ENCODE data around the gene CXCL13.
A peak's percentile ranks its signal among the peaks of the same experiment; 100 is the strongest.
"Not testable (repeated sequence)": the region's sequence is repeated elsewhere in the genome, so short reads cannot be mapped to it uniquely, and the experiment has no call there.

CXCL13 gene

DNA sequence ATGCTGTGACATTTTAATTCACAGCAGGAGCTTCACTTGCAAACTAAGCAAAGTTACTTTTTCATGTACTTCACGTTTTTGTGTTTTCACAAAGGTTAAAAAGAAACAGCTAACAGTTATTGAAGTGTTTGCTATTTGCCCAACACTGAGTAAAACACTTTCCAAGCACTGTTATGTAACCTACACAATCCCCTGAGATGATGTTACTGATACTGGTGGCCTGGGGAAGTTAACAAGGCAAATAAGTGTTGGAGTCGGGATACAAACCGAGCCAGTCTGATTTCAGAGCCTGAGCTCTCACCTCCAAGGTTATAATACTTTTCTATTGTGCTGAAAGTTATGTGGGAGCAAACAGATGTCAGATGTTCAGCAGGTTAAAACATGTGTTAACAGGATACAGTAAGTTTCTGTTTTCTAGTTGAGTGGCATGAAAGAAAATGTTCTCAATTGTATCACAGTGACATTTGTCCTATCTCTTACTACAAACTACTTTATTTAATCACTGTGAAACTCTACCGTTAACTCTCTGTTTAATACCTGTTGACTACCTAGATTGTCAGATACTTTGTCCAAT is 3.9 kb upstream of the CXCL13 start:
- no peak for DNase-seq (ENCODE audit: low spot score)

DNA sequence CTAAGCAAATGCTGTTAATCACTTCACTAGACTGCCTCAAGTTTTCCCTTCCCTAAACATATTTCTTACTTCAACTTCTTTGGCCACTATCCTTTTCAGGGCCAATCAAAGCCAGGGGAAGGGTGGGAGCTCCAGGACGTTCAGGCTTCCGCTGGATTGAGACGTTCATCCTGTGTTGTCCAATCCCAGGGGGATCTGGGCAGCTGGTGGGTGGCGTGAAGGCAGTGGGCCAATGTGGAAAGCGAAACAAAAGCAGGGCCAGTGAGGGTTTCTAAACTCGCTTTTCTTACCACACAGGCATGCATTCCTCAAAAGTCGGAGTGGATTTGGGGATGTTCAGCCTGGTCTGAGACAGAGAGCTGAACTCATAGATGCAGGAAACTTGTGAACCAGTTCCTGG is 7.6 kb downstream of the CXCL13 start:
- no peak for DNase-seq (ENCODE audit: low spot score)

DNA sequence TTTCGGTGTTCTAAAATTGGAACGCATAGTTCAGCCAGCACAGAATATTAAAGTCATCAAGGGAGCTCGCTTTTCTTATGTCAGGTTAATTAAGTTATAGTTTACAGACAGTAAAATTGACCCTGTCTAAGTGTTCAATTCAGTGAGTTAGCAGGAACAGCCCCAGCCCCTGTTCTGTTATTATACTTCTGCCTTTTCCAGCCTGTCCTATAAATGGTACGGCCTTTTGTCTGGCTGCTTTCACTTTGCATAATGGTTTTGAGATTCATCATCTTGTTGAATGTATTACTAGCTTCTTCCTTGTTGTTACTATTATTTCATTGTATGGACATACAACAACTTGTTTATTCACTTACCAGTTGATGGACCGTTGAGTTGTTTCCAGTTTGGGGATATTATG is 9.5 kb downstream of the CXCL13 start:
- DNase-seq (ENCODE audit: low spot score) = no peak

DNA sequence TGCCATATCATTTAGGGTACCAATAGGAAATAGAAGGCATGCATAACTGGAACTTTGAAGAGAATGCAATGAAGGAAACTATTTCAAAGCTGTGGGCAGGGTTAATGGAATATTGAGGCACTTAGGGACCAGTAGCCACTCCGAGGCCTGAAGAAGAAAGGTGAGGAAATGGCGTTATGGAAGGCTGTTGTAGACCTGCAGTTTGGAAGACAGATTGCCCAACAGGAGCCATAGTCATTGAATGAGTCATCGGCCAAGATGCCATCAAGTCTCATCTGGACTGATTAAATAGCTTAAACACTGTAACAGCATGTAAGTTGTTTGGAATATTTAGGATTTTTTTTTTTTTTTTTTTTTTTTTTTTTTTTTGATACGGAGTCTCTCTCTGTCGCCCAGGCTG is 11.6 kb downstream of the CXCL13 start:
- peak; percentile 57 for DNase-seq (ENCODE audit: low spot score)

DNA sequence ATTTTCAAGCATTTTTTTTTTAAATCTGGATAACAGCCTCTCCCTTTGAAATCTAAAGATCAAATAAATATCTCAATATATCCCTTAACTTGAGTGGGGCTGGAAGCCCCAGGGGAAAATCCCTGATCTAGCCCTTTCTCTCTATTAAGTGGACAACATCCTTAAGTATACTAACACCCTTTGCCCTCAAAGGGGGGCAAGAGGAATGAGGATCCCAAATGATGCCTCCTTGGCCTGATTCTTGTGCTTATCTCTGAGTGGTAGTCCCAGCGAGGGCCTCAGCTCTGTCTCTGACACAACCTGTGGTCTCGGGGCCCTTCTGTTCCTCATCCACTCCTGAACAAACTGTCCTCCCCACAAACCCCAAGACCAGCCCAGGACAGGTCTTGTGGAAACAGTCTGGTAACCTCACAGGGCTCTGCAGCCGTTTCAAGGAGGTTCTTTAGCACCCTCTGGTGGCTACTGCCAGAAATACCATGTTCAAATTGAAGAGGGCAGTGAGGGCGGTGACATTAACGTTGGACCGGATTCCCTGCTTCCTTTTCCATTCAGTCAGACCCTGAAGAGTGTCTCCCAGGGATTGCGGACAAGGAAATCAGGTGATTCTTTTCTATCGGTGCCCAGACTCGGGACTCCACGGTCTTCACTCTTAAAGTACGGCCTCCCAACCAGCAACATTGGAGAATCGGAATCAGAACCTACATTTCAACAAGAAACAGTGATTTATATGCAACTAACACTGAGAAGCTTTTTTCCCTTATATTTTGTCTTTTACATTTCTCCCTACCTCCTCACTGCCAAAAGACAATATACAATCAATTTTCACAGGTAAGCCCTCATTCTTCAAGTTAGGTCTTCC is 13.0 kb downstream of the CXCL13 start:
- DNase-seq (ENCODE audit: low spot score) = peak; percentile 77

DNA sequence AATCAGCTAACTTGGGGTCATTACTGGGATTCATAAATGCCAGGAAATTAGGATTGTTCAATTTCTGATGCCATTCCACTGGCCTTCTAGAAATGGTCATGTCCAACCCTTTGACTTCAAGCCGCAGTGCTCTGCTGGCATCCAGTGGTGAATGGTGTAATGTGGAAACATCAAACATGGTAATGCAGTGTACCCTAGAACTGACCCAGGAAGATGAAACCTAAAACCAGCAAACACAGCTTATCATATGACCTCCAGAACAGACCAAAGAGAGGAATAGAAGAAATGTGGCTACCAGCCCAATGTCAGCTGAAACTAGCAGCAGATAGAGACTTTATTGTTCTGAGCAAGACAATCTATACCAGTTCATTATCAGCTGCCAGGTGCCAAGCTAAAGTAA is 13.8 kb downstream of the CXCL13 start:
- no peak for DNase-seq (ENCODE audit: low spot score)

DNA sequence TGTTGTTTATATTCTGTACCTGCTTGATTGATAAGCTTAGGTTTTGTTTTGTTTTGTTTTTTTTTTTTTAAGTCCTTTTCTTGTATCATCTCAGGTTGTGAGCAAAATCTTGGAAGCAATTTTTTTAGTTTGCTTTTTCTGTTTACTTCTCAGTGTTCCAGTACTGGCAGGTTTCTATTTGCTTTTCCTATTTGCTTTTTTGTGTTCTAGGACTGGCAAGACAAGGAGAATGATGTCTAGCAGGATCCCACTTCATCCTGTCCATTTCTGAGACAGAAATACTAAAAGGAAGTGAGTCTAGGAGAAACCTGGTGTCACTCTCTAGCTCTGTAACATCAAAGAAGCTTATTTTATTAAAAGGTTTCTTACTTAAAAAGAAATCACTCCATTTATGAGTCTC is 15.6 kb downstream of the CXCL13 start:
- no peak for DNase-seq (ENCODE audit: low spot score)

DNA sequence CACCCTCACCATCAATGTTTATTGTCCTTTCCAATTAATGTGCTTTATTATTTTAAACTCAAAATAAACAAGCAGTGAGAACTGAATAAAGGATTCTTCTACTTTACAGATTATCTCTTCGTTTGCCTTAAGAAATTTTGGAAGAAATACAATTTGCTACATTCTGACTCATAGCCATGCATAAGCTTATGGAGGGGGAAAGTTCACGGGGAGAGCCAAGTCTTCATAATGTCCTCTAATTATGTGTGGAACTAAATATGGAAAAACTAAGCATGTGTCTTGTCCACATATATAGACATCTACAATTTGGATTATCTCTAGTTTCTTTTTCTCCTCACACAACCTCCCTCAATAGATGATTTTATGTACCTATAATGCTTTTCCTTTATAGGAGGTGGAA is 17.5 kb downstream of the CXCL13 start:
- no peak for DNase-seq (ENCODE audit: low spot score)

DNA sequence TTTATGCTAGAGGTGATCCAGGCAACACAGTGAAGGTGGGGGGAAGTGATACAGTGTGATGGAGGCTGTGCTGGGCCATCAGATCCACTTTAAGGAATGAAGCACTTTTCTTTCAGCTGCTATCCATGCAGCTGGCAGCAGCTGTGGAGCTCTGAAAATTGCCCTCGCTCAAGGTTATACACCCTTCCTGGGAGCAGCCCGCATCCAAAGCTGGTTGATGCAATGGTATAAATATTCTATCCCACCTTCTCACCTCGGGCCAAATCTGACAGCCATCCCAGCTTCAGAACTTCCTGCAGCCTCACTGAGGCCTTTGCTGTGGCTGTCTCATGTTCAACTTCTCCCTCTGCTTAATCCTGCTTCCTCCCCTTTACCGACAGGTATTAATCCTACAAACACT is 18.6 kb downstream of the CXCL13 start:
- no peak for DNase-seq (ENCODE audit: low spot score)

DNA sequence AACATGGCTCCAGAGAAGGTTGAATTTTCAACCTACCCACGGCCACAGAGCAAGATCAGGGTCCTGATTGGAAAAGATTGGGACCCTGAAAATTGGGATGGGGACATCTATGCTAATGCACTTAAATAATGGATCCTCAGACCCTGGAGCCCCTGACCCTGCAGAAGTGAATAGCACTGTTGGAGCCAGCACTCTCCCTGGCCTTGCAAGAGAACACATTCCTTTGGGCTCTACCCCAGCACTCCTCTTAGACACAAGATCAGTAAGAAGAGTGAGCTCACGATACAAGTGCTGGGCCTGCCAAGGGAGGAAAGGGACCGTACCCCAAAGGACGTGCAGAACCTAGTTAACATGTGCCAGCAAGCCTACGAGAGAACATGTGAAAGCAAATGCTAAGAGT is 19.9 kb downstream of the CXCL13 start:
- no peak for DNase-seq (ENCODE audit: low spot score)

DNA sequence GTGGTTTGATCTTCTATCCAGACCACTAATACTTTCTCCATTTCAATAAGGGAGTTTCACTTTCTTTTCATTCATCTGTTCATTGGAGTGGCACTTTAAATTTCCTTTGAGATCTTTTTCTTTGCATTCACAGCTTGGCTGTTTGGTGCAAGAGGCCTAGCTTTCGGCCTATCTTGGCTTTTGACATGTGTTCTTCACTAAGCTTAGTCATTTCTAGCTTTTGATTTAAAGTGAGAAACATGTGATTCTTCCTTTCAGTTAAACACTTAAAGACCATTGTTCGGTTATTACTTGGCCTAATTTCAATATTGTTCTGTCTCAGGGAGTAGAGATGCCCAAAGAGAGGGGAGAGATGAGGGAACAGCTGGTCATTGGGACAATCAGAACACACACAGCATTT is 24.3 kb downstream of the CXCL13 start:
- DNase-seq (ENCODE audit: low spot score) = no peak

DNA sequence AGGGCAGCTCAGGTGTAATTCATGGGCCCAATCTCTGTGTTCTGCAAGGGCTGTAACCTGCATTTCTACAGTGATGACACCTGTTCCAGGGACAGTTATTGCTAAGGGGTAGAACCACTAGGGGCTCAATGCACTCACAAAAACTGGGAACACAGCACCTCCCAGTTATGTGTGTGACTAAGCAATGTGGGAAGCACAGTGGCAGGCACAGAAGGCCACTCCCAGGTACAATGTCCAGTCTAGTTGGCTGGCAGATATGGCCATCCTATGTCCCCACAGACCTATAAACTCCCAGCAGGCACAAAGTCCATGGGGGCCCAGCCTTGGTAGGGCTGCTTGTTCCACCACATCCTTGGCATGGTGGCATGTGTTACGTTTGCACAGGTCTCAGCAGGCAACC is 25.7 kb downstream of the CXCL13 start:
- DNase-seq (ENCODE audit: low spot score) = peak; percentile 68

DNA sequence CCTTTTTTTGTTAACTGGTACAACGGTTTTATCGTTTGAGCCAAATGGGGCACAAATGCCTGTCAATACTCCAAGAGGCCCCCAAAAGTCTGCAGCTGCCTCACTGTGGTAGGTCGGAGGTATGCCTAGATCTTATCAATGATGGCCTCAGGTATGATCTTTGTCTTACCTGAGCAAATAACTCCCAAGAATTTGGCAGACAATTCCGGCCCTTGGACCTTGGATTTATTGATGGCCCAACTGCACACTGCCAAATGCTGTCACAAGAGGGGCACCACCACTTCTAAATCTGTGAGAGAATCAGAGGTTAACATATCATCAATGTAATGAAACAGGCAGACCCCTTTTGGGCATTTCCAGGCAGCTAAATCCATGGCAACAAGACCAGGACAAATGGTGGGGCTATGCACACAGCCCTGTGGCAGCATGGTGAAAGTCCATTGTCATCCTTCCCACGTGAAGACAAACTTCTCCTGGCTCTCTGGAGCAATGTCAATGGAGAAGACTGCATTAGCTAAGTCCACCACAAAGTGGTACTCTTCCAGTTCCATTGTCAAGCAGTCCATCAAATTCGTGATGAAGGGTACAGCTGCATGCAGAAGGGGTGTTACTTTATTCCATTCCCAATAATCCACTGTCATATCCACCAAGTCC is 28.6 kb downstream of the CXCL13 start:
- DNase-seq (ENCODE audit: low spot score) = no peak

DNA sequence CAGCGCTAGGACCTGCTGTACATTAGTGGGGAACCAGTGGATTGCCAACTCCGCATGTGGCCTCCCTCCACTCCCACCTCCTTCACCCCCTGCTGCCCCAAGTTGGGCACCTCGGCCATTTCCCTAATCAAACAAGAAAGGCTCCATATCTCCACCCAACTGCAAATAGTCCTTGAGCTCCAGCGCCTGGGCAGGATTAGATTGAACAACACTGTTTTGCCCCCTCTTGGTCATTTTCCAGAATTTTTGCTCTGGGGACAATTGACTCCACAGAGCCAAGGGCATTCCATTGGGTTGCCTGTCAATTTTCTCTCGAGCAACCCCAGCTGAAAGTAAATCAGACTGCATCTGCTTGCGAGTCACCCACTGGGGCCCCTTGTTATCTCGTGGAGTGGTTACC is 29.6 kb downstream of the CXCL13 start:
- no peak for DNase-seq (ENCODE audit: low spot score)

DNA sequence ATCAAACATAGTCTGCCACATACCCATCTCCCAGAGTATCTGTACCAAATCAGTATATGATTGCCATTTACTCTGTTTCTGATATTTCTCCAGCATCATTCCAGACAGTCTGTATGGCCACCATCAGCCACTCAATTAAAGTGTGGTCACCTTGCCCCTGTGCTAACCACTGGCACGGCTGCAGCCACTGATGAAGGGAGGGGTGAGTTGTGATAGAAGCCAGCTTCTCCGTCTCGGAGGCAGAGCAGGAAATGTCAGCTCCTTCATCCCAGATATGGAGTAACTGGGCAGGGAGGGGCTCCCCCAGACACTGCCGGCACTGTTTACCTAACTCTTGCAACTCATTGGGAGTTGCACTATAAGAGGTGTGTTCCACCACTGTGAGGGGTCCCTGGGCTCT is 30.3 kb downstream of the CXCL13 start:
- DNase-seq (ENCODE audit: low spot score) = no peak

DNA sequence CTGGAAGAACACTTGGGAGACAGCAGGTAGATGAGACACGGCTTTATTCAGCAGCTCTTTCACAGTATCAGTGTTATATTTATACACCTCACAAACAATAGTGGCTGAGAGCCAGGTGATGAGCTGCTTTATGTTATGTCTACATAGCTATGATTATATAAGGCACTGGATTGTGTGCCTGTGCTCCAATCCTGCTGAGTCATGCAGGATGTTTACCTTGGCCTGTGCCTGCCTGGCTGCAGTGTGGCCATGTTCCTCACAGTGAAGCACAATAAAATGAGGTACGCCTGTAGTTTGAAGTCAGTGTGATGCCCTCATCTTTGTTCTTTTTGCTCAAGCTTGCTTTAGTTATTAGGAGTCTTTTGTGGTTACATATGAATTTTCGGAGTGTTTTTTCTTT is 31.3 kb downstream of the CXCL13 start:
- peak; percentile 16 for DNase-seq (ENCODE audit: low spot score)

DNA sequence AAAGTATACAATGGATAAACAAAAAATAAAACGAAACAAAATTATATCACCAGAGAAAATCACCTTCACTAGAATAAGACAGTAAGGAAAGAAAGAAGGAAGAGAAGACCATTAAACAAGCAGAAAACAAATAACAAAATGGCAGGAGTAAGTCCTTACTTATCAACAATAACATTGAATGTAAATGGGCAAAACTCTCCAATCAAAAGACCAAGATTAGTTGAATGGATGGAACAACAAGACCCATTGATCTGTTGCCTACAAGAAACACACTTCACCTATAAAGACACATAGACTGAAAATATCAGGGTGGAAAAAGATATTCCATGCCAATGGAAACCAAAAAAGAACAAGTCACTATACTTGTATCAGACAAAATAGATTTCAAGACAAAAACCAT is 38.4 kb downstream of the CXCL13 start:
- not testable (repeated sequence) for DNase-seq (ENCODE audit: low spot score)

DNA sequence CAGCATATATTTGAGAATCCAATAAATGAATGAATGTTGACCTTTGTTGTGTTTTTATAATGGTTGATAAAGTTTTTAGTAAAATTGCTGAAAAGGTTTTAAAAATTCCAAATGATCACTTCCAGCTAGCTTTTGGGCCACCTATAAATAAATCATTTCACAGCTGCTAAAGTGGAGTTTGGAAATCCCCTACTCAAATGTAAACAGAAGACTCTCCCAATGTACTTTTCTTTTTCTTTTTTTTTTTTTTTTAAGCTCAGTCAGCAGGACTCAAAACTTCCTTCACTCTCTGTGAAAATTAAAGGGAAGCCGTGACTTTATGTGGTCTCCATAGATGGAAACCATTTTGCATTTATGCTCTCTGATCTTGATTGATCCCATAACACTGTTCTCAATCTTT is 45.2 kb downstream of the CXCL13 start:
- no peak for DNase-seq (ENCODE audit: low spot score)

DNA sequence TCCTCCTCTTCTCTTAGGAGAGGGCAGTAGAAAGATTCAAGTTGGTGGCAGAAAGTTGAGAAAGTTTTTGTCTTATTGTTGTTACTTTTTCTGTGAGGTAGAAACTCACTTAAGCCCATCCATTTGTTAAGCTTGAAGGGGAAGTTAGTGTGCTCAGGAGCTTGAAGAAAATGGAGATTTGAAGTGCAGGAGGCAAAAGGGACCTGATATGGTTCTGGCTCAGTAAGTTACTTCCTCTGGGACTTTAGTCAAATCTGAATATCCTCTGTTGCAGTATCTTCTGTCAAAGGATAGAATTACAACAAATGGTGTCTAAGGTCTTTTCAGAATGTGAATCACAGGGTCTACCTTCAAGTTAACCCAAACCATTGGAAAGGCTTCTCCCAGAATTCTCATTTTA is 46.2 kb downstream of the CXCL13 start:
- no peak for DNase-seq (ENCODE audit: low spot score)

DNA sequence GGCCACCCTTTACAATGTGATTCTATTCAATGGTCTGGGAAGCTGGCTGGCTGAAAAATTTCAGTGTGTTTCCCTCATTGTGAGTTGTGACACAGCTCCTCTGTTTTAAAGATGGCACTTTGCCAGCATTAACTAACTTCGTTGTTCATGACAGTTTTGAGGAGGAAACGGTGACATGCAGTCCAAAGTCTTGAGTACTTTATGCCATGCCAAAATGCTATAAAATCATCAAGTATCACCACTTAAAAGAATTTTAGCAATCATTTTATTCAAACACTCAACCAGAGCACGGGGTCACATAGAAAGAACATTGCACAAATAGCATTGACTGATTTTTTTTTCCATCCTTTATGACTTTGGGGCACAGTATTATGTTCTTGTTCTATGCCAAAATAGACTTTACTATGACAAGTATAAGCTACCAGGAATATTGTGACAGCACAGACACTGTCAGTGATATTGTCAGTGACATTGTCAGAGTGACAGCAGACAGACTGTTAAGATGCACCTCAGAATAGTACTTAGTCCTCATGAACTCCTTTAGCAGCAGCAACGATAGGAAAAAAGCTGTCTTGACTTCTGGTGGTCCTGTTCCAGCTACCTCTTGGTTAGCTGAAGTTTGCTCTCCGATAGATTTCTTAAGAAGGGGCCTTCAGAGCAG is 46.7 kb downstream of the CXCL13 start:
- no peak for DNase-seq (ENCODE audit: low spot score)

DNA sequence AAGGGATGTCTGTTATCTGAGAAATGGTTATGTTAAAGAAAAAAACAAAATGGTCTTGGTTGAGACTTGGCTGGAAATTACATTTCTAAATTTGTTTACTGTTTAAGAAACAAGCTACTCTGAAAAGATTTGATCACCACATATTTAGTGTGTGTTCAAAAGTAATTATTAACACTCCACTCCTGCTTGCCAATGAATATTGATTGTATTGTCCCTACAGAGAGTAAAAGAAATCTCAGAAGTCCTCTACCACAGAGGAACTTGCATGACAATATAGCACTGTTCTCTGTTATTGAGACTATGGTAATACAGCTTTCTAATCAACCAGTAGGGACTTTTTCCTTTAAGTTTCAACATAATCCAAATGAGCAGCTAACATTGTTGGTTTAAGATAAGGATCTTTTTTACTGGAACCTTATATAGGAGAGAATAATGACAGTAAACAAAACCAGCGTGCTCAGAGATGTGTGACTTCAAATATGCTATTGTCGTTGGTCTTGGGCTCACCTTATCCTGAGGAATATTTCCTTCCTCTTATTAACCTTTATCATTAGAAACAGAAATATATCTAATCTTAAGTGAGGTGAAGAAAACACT is 47.6 kb downstream of the CXCL13 start:
- DNase-seq (ENCODE audit: low spot score) = no peak

DNA sequence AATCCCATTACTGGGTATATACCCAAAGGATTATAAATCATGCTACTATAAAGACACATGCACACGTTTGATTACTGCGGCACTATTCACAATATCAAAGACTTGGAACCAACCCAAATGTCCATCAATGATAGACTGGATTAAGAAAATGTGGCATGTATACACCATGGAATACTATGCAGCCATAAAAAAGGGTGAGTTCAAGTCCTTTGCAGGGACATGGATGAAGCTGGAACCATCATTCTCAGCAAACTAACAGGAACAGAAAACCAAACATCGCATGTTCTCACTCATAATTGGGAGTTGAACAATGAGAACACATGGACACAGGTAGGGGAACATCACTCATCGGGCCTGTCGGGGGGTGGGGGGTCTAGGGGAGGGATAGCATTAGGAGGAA is 54.7 kb downstream of the CXCL13 start:
- DNase-seq (ENCODE audit: low spot score) = not testable (repeated sequence)

Measured in LoVo (cell line).